HUES64 (cell line): ENCODE results near the gene TBC1D22A.

Experiments used
- H3K27ac ChIP-seq: 2 replicates; pipeline ENCODE4 v1.7.0; 2013; ENCODE audit warnings: low read depth, low read length, inconsistent platforms
- H3K27me3 ChIP-seq: 2 replicates; pipeline ENCODE4 v1.6.1; 2013; ENCODE audit warnings: mild to moderate bottlenecking, low read length; ENCODE audit not compliant: insufficient read depth
- H3K36me3 ChIP-seq: 2 replicates; pipeline ENCODE4 v1.6.1; 2013; ENCODE audit warnings: mild to moderate bottlenecking, low read length; ENCODE audit not compliant: insufficient read depth
- H3K4me1 ChIP-seq: 2 replicates; pipeline ENCODE4 v1.6.1; 2013; ENCODE audit warnings: mild to moderate bottlenecking, low read length, moderate library complexity; ENCODE audit not compliant: insufficient read depth
- H3K4me3 ChIP-seq: 2 replicates; pipeline ENCODE4 v1.5.1; 2013; ENCODE audit warnings: mild to moderate bottlenecking, low read length, moderate library complexity
- H3K9ac ChIP-seq: 2 replicates; pipeline ENCODE4 v1.6.1; 2013; ENCODE audit warnings: mild to moderate bottlenecking, low read depth, low read length
- H3K9me3 ChIP-seq: 2 replicates; pipeline ENCODE4 v1.6.1; 2013; ENCODE audit warnings: low read depth, low read length; ENCODE audit not compliant: insufficient read depth
- WGBS: fragments of 150-250, 120-280 bp; methylation state at CpG from one replicate; pipeline ENCODE4 v1.1.7; 2013; ENCODE audit warnings: missing lambda C conversion rate; 5-methylcytosine and 5-hydroxymethylcytosine counted together

Gene TBC1D22A

GRCh38 chr22:46833228-46833627, 70.8 kb downstream of the TBC1D22A start:
- Histone ChIP-seq H3K4me3 (no peak overlapping the region), H3K27me3 (no peaks in the 10 kb centered on the region), H3K27ac (no peak overlapping the region), H3K4me1 (peaks cover 12% of the 10 kb centered on the region), H3K36me3 (peaks cover 4% of the 10 kb centered on the region; the same call in 1 of the 2 replicates), H3K9ac (no peak overlapping the region), H3K9me3 (peaks cover 18% of the 10 kb centered on the region)
- WGBS, result 49% methylated on average over 6 of the region's 6 CpGs

- Histone ChIP-seq H3K27ac (no peak overlapping the region), H3K9ac (no peak overlapping the region)
Observed at GRCh38 chr22:46834021-46834737, 71.7 kb downstream of the TBC1D22A start.

GRCh38 chr22:46835288-46835687, 72.8 kb downstream of the TBC1D22A start:
- Histone ChIP-seq H3K27me3 (no peaks in the 10 kb centered on the region), H3K4me1 (no peaks in the 10 kb centered on the region), H3K9ac (no peak overlapping the region), H3K9me3 (peaks cover 18% of the 10 kb centered on the region), H3K36me3 (peaks cover 4% of the 10 kb centered on the region; the same call in 1 of the 2 replicates), H3K27ac (no peak overlapping the region), H3K4me3 (no peak overlapping the region)
- 95% methylated on average over 2 of the region's 2 CpGs for WGBS

More at GRCh38 chr22:46834021-46834737, 71.7 kb downstream of the TBC1D22A start:
- Histone ChIP-seq H3K9me3 (peaks cover 18% of the 10 kb centered on the region), H3K27me3 (no peaks in the 10 kb centered on the region), H3K36me3 (peaks cover 4% of the 10 kb centered on the region; the same call in 1 of the 2 replicates), H3K4me3 (no peak overlapping the region), H3K4me1 (peaks cover 6% of the 10 kb centered on the region)
- WGBS, result 100% methylated on average over 1 of the region's 1 CpG

GRCh38 chr22:46835693-46836092, 73.2 kb downstream of the TBC1D22A start:
- Histone ChIP-seq H3K4me3 (no peak overlapping the region), H3K36me3 (peaks cover 4% of the 10 kb centered on the region; the same call in 1 of the 2 replicates), H3K27me3 (no peaks in the 10 kb centered on the region), H3K9me3 (peaks cover 18% of the 10 kb centered on the region), H3K27ac (no peak overlapping the region), H3K9ac (no peak overlapping the region), H3K4me1 (no peaks in the 10 kb centered on the region)
- WGBS, result 95% methylated on average over 2 of the region's 2 CpGs

GRCh38 chr22:46841522-46841921, 79.1 kb downstream of the TBC1D22A start:
- no peak overlapping the region for H3K27ac ChIP-seq
- no peak overlapping the region for H3K9ac ChIP-seq
- 98% methylated on average over 3 of the region's 3 CpGs for WGBS
- H3K36me3 ChIP-seq, result no peaks in the 10 kb centered on the region
- H3K4me3 ChIP-seq, result no peak overlapping the region
- no peaks in the 10 kb centered on the region for H3K27me3 ChIP-seq
- no peaks in the 10 kb centered on the region for H3K9me3 ChIP-seq
- peaks cover 4% of the 10 kb centered on the region; the same call in 1 of the 2 replicates for H3K4me1 ChIP-seq

- Histone ChIP-seq H3K27ac (no peak overlapping the region), H3K9ac (no peak overlapping the region), H3K36me3 (no peaks in the 10 kb centered on the region), H3K27me3 (no peaks in the 10 kb centered on the region), H3K4me3 (no peak overlapping the region), H3K9me3 (no peaks in the 10 kb centered on the region), H3K4me1 (peaks cover 4% of the 10 kb centered on the region; the same call in 1 of the 2 replicates)
- WGBS, result 97% methylated on average over 11 of the region's 11 CpGs
Observed at GRCh38 chr22:46842606-46843005, 80.2 kb downstream of the TBC1D22A start.

GRCh38 chr22:46843821-46844255, 81.4 kb downstream of the TBC1D22A start:
- 95% methylated on average over 10 of the region's 10 CpGs for WGBS
- H3K27ac ChIP-seq, result no peak overlapping the region

GRCh38 chr22:46844606-46845210, 82.3 kb downstream of the TBC1D22A start:
- Histone ChIP-seq H3K27ac (no peak overlapping the region), H3K4me1 (peaks cover 4% of the 10 kb centered on the region; the same call in 1 of the 2 replicates), H3K36me3 (no peaks in the 10 kb centered on the region), H3K27me3 (no peaks in the 10 kb centered on the region), H3K9me3 (no peaks in the 10 kb centered on the region), H3K4me3 (no peak overlapping the region), H3K9ac (no peak overlapping the region)
- 94% methylated on average over 10 of the region's 11 CpGs for WGBS

More at GRCh38 chr22:46843821-46844255, 81.4 kb downstream of the TBC1D22A start:
- peaks cover 4% of the 10 kb centered on the region; the same call in 1 of the 2 replicates for H3K4me1 ChIP-seq
- H3K4me3 ChIP-seq, result no peak overlapping the region
- H3K36me3 ChIP-seq, result no peaks in the 10 kb centered on the region
- H3K9me3 ChIP-seq, result no peaks in the 10 kb centered on the region
- no peaks in the 10 kb centered on the region for H3K27me3 ChIP-seq
- H3K9ac ChIP-seq, result no peak overlapping the region

GRCh38 chr22:46845296-46846149, 83.1 kb downstream of the TBC1D22A start:
- Histone ChIP-seq H3K9me3 (no peaks in the 10 kb centered on the region), H3K36me3 (0 out of 2 replicates have a peak, but pooled peaks cover 1% of the 10 kb centered on the region), H3K27ac (no peak overlapping the region), H3K4me1 (peaks cover 4% of the 10 kb centered on the region; the same call in 1 of the 2 replicates), H3K9ac (no peak overlapping the region), H3K27me3 (no peaks in the 10 kb centered on the region), H3K4me3 (no peak overlapping the region)
- WGBS, result 90% methylated on average over 15 of the region's 17 CpGs

- no peak overlapping the region for H3K9ac ChIP-seq
- no peaks in the 10 kb centered on the region for H3K27me3 ChIP-seq
- no peak overlapping the region for H3K4me3 ChIP-seq
- no peak overlapping the region for H3K27ac ChIP-seq
- peaks cover 4% of the 10 kb centered on the region; the same call in 1 of the 2 replicates for H3K4me1 ChIP-seq
- 94% methylated on average over 17 of the region's 17 CpGs for WGBS
- H3K36me3 ChIP-seq, result 0 out of 2 replicates have a peak, but pooled peaks cover 3% of the 10 kb centered on the region
- H3K9me3 ChIP-seq, result no peaks in the 10 kb centered on the region
Observed at GRCh38 chr22:46846150-46846831, 83.8 kb downstream of the TBC1D22A start.
